ENCODE measurements around the gene TSPAN15. TPM values are rescaled to one million over a fixed set of nuclear protein-coding genes. Genes with fewer than 3 reads are reported as not detected.

The TSPAN15 gene
- total RNA-seq, 3 donors from 2014 or later (not counting 1 experiment from before 2014, with no cell fraction given), result 1.3 to 3.9 (median 2.1) TPM

GRCh38 chr10:69472544-69472943, 21.3 kb downstream of the TSPAN15 start:
- H3K9me3 Mint-ChIP-seq, result no peaks in the 10 kb centered on the region
- TF ChIP-seq, protein P1, sequence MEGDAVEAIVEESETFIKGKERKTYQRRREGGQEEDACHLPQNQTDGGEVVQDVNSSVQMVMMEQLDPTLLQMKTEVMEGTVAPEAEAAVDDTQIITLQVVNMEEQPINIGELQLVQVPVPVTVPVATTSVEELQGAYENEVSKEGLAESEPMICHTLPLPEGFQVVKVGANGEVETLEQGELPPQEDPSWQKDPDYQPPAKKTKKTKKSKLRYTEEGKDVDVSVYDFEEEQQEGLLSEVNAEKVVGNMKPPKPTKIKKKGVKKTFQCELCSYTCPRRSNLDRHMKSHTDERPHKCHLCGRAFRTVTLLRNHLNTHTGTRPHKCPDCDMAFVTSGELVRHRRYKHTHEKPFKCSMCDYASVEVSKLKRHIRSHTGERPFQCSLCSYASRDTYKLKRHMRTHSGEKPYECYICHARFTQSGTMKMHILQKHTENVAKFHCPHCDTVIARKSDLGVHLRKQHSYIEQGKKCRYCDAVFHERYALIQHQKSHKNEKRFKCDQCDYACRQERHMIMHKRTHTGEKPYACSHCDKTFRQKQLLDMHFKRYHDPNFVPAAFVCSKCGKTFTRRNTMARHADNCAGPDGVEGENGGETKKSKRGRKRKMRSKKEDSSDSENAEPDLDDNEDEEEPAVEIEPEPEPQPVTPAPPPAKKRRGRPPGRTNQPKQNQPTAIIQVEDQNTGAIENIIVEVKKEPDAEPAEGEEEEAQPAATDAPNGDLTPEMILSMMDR (IDR thresholded peaks at IDR 0.05), result no peak
- Histone ChIP-seq H3K9me3 (ENCODE audit: control insufficient read depth, insufficient read depth, low read length) (no peaks in the 10 kb centered on the region), H3K4me1 (ENCODE audit: control insufficient read depth, insufficient read depth, low read length) (no peaks in the 10 kb centered on the region), H3K4me3 (ENCODE audit: low read length) (no peak overlapping the region), H3K27me3 (ENCODE audit: control insufficient read depth, insufficient read depth, low read length) (no peaks in the 10 kb centered on the region), H3K27ac (ENCODE audit: low read length) (no peak overlapping the region), H3K36me3 (ENCODE audit: control insufficient read depth, insufficient read depth, low read length) (no peaks in the 10 kb centered on the region)
- intact Hi-C loops (cut with micrococcal nuclease), result no loop called here
- DNase-seq, result no peak
- H3K27ac Mint-ChIP-seq, result no peak overlapping the region
- no peak for ATAC-seq
- no peaks in the 10 kb centered on the region for H3K4me1 Mint-ChIP-seq
- 48% methylated on average over 4 of the region's 4 CpGs for WGBS (ENCODE audit: insufficient coverage)
- H3K36me3 Mint-ChIP-seq, result no peaks in the 10 kb centered on the region
- no peak overlapping the region for H3K4me3 Mint-ChIP-seq
- H3K27me3 Mint-ChIP-seq (ENCODE audit: low read depth in 2 of 2), result peaks cover 11 to 15% of the 10 kb centered on the region in 2 donors

- Mint-ChIP-seq H3K27me3 (ENCODE audit: low read depth in 2 of 2) (peaks cover 13 to 15% of the 10 kb centered on the region in 2 donors), H3K9me3 (no peaks in the 10 kb centered on the region), H3K27ac (no peak overlapping the region), H3K4me3 (no peak overlapping the region), H3K4me1 (no peaks in the 10 kb centered on the region), H3K36me3 (no peaks in the 10 kb centered on the region)
- H3K4me1 ChIP-seq (ENCODE audit: control insufficient read depth, insufficient read depth, low read length), result no peaks in the 10 kb centered on the region
- no peaks in the 10 kb centered on the region for H3K27me3 ChIP-seq (ENCODE audit: control insufficient read depth, insufficient read depth, low read length)
- no peak overlapping the region for H3K27ac ChIP-seq (ENCODE audit: low read length)
- no peaks in the 10 kb centered on the region for H3K9me3 ChIP-seq (ENCODE audit: control insufficient read depth, insufficient read depth, low read length)
- 87% methylated on average over 10 of the region's 10 CpGs for WGBS (ENCODE audit: insufficient coverage)
- intact Hi-C loops (cut with micrococcal nuclease), result no loop called here
- ATAC-seq (no peak), DNase-seq (no peak)
- TF ChIP-seq, protein P1 (IDR thresholded peaks at IDR 0.05), result no peak
- no peaks in the 10 kb centered on the region for H3K36me3 ChIP-seq (ENCODE audit: control insufficient read depth, insufficient read depth, low read length)
- H3K4me3 ChIP-seq (ENCODE audit: low read length), result no peak overlapping the region
Observed at GRCh38 chr10:69473304-69473990, 22.2 kb downstream of the TSPAN15 start.

- no peaks in the 10 kb centered on the region for H3K27me3 ChIP-seq (ENCODE audit: control insufficient read depth, insufficient read depth, low read length)
- H3K9me3 Mint-ChIP-seq, result no peaks in the 10 kb centered on the region
- DNase-seq (no peak), ATAC-seq (no peak)
- H3K4me1 ChIP-seq (ENCODE audit: control insufficient read depth, insufficient read depth, low read length), result no peaks in the 10 kb centered on the region
- no peak overlapping the region for H3K27ac Mint-ChIP-seq
- intact Hi-C loops (cut with micrococcal nuclease), result no loop called here
- H3K4me3 Mint-ChIP-seq, result no peak overlapping the region
- H3K36me3 Mint-ChIP-seq, result no peaks in the 10 kb centered on the region
- no peak overlapping the region for H3K4me3 ChIP-seq (ENCODE audit: low read length)
- no peaks in the 10 kb centered on the region for H3K4me1 Mint-ChIP-seq
- no peaks in the 10 kb centered on the region for H3K9me3 ChIP-seq (ENCODE audit: control insufficient read depth, insufficient read depth, low read length)
- TF ChIP-seq, protein P1 (IDR thresholded peaks at IDR 0.05), result no peak
- H3K27me3 Mint-ChIP-seq (ENCODE audit: low read depth in 2 of 2), result peaks cover 14 to 15% of the 10 kb centered on the region in 2 donors
- no peaks in the 10 kb centered on the region for H3K36me3 ChIP-seq (ENCODE audit: control insufficient read depth, insufficient read depth, low read length)
- H3K27ac ChIP-seq (ENCODE audit: low read length), result no peak overlapping the region
- 88% methylated on average over 9 of the region's 9 CpGs for WGBS (ENCODE audit: insufficient coverage)
Observed at GRCh38 chr10:69474742-69475432, 23.6 kb downstream of the TSPAN15 start.

Data from natural killer cell (primary cell).